Measurements from ENCODE around the gene PIGL.
A peak's percentile ranks its signal among the peaks of the same experiment; 100 is the strongest.
"Not testable (repeated sequence)": the region's sequence is repeated elsewhere in the genome, so short reads cannot be mapped to it uniquely, and the experiment has no call there.

PIGL gene

GRCh38 chr17:16215965-16216316 is 1.1 kb upstream of the PIGL start:
- DNase-seq (ENCODE audit: extremely low spot score, insufficient read length, low read depth) (no peak), FAIRE-seq (peak; percentile 78)

- not testable (repeated sequence) for DNase-seq (ENCODE audit: extremely low spot score, insufficient read length, low read depth); FAIRE-seq
Measured at GRCh38 chr17:16216341-16217001, 539 bp upstream of the PIGL start.

- DNase-seq (ENCODE audit: extremely low spot score, insufficient read length, low read depth), result no peak
- FAIRE-seq, result no peak
Measured at GRCh38 chr17:16222406-16222805, 5.4 kb downstream of the PIGL start.

GRCh38 chr17:16229912-16230561 is 13.0 kb downstream of the PIGL start:
- not testable (repeated sequence) for FAIRE-seq

GRCh38 chr17:16232391-16232790 is 15.4 kb downstream of the PIGL start:
- DNase-seq (ENCODE audit: extremely low spot score, insufficient read length, low read depth), result no peak
- FAIRE-seq, result no peak

More at GRCh38 chr17:16229912-16230561, 13.0 kb downstream of the PIGL start:
- not testable (repeated sequence) for DNase-seq (ENCODE audit: extremely low spot score, insufficient read length, low read depth)

- no peak for FAIRE-seq
- DNase-seq (ENCODE audit: extremely low spot score, insufficient read length, low read depth), result no peak
Measured at GRCh38 chr17:16239931-16240330, 22.9 kb downstream of the PIGL start.

- no peak for DNase-seq (ENCODE audit: extremely low spot score, insufficient read length, low read depth)
- no peak for FAIRE-seq
Measured at GRCh38 chr17:16241906-16242399, 24.9 kb downstream of the PIGL start.

- no peak for FAIRE-seq
- DNase-seq (ENCODE audit: extremely low spot score, insufficient read length, low read depth), result no peak
Measured at GRCh38 chr17:16243385-16243784, 26.4 kb downstream of the PIGL start.

GRCh38 chr17:16243801-16244567 is 27.0 kb downstream of the PIGL start:
- DNase-seq (ENCODE audit: extremely low spot score, insufficient read length, low read depth), result no peak
- no peak for FAIRE-seq

GRCh38 chr17:16247586-16247984 is 30.6 kb downstream of the PIGL start:
- FAIRE-seq, result no peak
- DNase-seq (ENCODE audit: extremely low spot score, insufficient read length, low read depth), result no peak

GRCh38 chr17:16250635-16251034 is 33.6 kb downstream of the PIGL start:
- no peak for DNase-seq (ENCODE audit: extremely low spot score, insufficient read length, low read depth)
- peak; percentile 44 for FAIRE-seq

- DNase-seq (ENCODE audit: extremely low spot score, insufficient read length, low read depth) (no peak), FAIRE-seq (no peak)
Measured at GRCh38 chr17:16251043-16251442, 34.0 kb downstream of the PIGL start.

- FAIRE-seq (no peak), DNase-seq (ENCODE audit: extremely low spot score, insufficient read length, low read depth) (no peak)
Measured at GRCh38 chr17:16251556-16251955, 34.5 kb downstream of the PIGL start.

- FAIRE-seq (no peak), DNase-seq (ENCODE audit: extremely low spot score, insufficient read length, low read depth) (no peak)
Measured at GRCh38 chr17:16254773-16255400, 37.9 kb downstream of the PIGL start.

- DNase-seq (ENCODE audit: extremely low spot score, insufficient read length, low read depth) (no peak), FAIRE-seq (no peak)
Measured at GRCh38 chr17:16255481-16255921, 38.5 kb downstream of the PIGL start.

- no peak for DNase-seq (ENCODE audit: extremely low spot score, insufficient read length, low read depth)
- FAIRE-seq, result no peak
Measured at GRCh38 chr17:16258901-16259300, 41.9 kb downstream of the PIGL start.

- DNase-seq (ENCODE audit: extremely low spot score, insufficient read length, low read depth), result no peak
- no peak for FAIRE-seq
Measured at GRCh38 chr17:16259926-16260325, 42.9 kb downstream of the PIGL start.

- no peak for FAIRE-seq
- DNase-seq (ENCODE audit: extremely low spot score, insufficient read length, low read depth), result no peak
Measured at GRCh38 chr17:16261049-16261448, 44.0 kb downstream of the PIGL start.

- FAIRE-seq (no peak), DNase-seq (ENCODE audit: extremely low spot score, insufficient read length, low read depth) (no peak)
Measured at GRCh38 chr17:16262201-16262600, 45.2 kb downstream of the PIGL start.

- FAIRE-seq, result no peak
Measured at GRCh38 chr17:16267174-16267573, 50.2 kb downstream of the PIGL start.

More at GRCh38 chr17:16267174-16267573, 50.2 kb downstream of the PIGL start:
- DNase-seq (ENCODE audit: extremely low spot score, insufficient read length, low read depth), result no peak
